K562 (cell line): ENCODE results near the gene TMSB10. TPM values are rescaled to one million over a fixed set of nuclear protein-coding genes. Genes with fewer than 3 reads are reported as not detected.

Experiments
- ATAC-seq: fragments of 200-7000 bp; cut with Tn5 transposase; 3 replicates; pipeline ENCODE4 v1.9.1; 2020; ENCODE audit warnings: moderate library complexity
- BruUV-seq: library from RNA; stranded (reverse); fragments of 400-500 nt; replicated peaks from 2 replicates; lab custom pipeline; 2021; lab: Mats Ljungman, UMichigan
- CTCF ChIA-PET: fragments of 300-600 bp; formaldehyde crosslinking; extraction: SDS; loops from one replicate; lab custom pipeline; 2021; ENCODE audit warnings: low intra/inter-chr PET ratio; lab: Yijun Ruan, JAX
- POLR2A ChIA-PET: fragments of 300-600, 350-650 bp; sonication (Branson Sonifier 250); formaldehyde crosslinking; extraction: SDS; loops from one replicate; lab custom pipeline; 2021; ENCODE audit warnings: antibody characterized with exemption, inconsistent platforms; lab: Yijun Ruan, JAX
- DNase-seq, 4 experiments: peaks; one replicate each; pipeline versions ENCODE4 v3.0.0 to v3.0.0-alpha.2; 2011 to 2018; ENCODE audit warnings: low spot score in 3 of 4, mixed read lengths in 3 of 4; ENCODE audit errors: extremely low read depth in 1 of 4
- FAIRE-seq: peaks from 2 replicates; lab custom pipeline; 2011; peaks lifted over from hg19 to GRCh38; lab: Jason Lieb, UNC
- H2AFZ ChIP-seq: 2 replicates; pipeline ENCODE4 v1.6.0; 2011; ENCODE audit warnings: low read depth, low read length, control low read depth, inconsistent platforms
- H3K27ac ChIP-seq: fragments of 200-600 bp; 3 replicates; pipeline ENCODE4 v1.8.0; 2011; ENCODE audit warnings: low read depth, mild to moderate bottlenecking, control low read depth, inconsistent platforms, low read length, moderate library complexity, mixed read lengths; ENCODE audit errors: extremely low read depth
- H3K27me3 ChIP-seq, 2 experiments: fragments of 300-600 bp in 1 of 2; 2 replicates in 1 of 2; 3 replicates in 1 of 2; pipeline versions ENCODE4 v1.6.0 to v1.8.0; 2011; ENCODE audit warnings: inconsistent platforms in 2 of 2, low read length in 2 of 2, mild to moderate bottlenecking in 1 of 2, mixed read lengths in 1 of 2, moderate library complexity in 1 of 2; ENCODE audit not compliant: control insufficient read depth in 2 of 2, insufficient read depth in 2 of 2
- H3K36me3 ChIP-seq: fragments of 300-600 bp; 3 replicates; pipeline ENCODE4 v1.8.0; 2011; ENCODE audit warnings: mild to moderate bottlenecking, low read length, inconsistent platforms; ENCODE audit not compliant: control insufficient read depth, insufficient read depth
- H3K4me1 ChIP-seq, 2 experiments: fragments of 200-600 bp in 1 of 2; replicated peaks in 1 of 2; 2 replicates in 1 of 2; 3 replicates in 1 of 2; pipeline versions ENCODE4 v1.5.1 to v1.8.0; 2011; ENCODE audit warnings: inconsistent platforms in 2 of 2, low read length in 2 of 2, mild to moderate bottlenecking in 1 of 2, mixed read lengths in 1 of 2, moderate library complexity in 1 of 2; ENCODE audit not compliant: control insufficient read depth in 2 of 2, insufficient read depth in 2 of 2
- H3K4me2 ChIP-seq: 2 replicates; pipeline ENCODE4 v1.6.1; 2011; ENCODE audit warnings: low read length, control low read depth, inconsistent platforms, mixed read lengths; ENCODE audit not compliant: insufficient read depth
- H3K4me3 ChIP-seq: fragments of 200-600 bp; sonication (generic), shearing (Covaris generic); 2 replicates; pipeline ENCODE4 v1.5.1; 2016; ENCODE audit warnings: control low read depth, inconsistent platforms
- H3K79me2 ChIP-seq: fragments of 200-600 bp; 3 replicates; pipeline ENCODE4 v1.8.0; 2011; ENCODE audit warnings: low read length, inconsistent platforms; ENCODE audit not compliant: control insufficient read depth, insufficient read depth
- H3K9ac ChIP-seq, 2 experiments: 2 replicates each; pipeline versions ENCODE4 v1.6.0 to v1.6.1; 2011; ENCODE audit warnings: low read depth in 2 of 2, low read length in 2 of 2, control low read depth in 1 of 2, inconsistent platforms in 1 of 2, mild to moderate bottlenecking in 1 of 2, mixed read lengths in 1 of 2; ENCODE audit not compliant: insufficient read depth in 1 of 2
- H3K9me1 ChIP-seq: one replicate; pipeline ENCODE4 v1.6.0; 2011; ENCODE audit warnings: inconsistent platforms, mild to moderate bottlenecking, low read length, moderate library complexity; ENCODE audit not compliant: control insufficient read depth, insufficient read depth
- H3K9me3 ChIP-seq: replicated peaks from 2 replicates; pipeline ENCODE4 v1.5.1; 2011; ENCODE audit warnings: low read depth, low read length, inconsistent platforms; ENCODE audit not compliant: control insufficient read depth, insufficient read depth
- H4K20me1 ChIP-seq: replicated peaks from 2 replicates; pipeline ENCODE4 v1.6.1; 2011; ENCODE audit warnings: low read length, inconsistent platforms, mixed read lengths; ENCODE audit not compliant: control insufficient read depth, insufficient read depth
- CHCHD3 ChIP-seq: fragments of 250-450 bp; sonication (Bioruptor Pico); IDR thresholded peaks from 2 replicates; pipeline ENCODE4 v2.1.2; 2022; ENCODE audit warnings: mild to moderate bottlenecking
- DPF2 ChIP-seq: fragments of 450-650 bp; IDR thresholded peaks from 2 replicates; pipeline ENCODE4 v1.6.1; 2016
- ETV1 ChIP-seq: fragments of 450-650 bp; conservative IDR thresholded peaks from 2 replicates; pipeline ENCODE4 v1.6.1; 2016; ENCODE audit warnings: missing genetic modification characterization, control low read depth, low read depth, missing compliant biosample characterization
- JUNB ChIP-seq: fragments of 450-650 bp; formaldehyde crosslinking; conservative IDR thresholded peaks from 2 replicates; pipeline ENCODE4 v1.4.0; 2020; ENCODE audit warnings: mild to moderate bottlenecking
- NFIC ChIP-seq: fragments of 450-650 bp; IDR thresholded peaks from 2 replicates; pipeline ENCODE4 v1.6.1; 2017; ENCODE audit warnings: mild to moderate bottlenecking, inconsistent platforms
- SMARCC2 ChIP-seq: fragments of 450-650 bp; IDR thresholded peaks from 2 replicates; pipeline ENCODE4 v1.6.1; 2017; ENCODE audit warnings: antibody characterized with exemption, moderate library complexity, mild to moderate bottlenecking, low read depth
- YY1 ChIP-seq, 3 experiments: IDR thresholded peaks; 2 replicates each; pipeline ENCODE4 v1.6.1; 2011; ENCODE audit warnings: low read length in 2 of 3, mild to moderate bottlenecking in 2 of 3, moderate library complexity in 2 of 3, borderline replicate concordance in 1 of 3, control low read depth in 1 of 3, low read depth in 1 of 3; ENCODE audit not compliant: insufficient read depth in 3 of 3, insufficient replicate concordance in 2 of 3, control insufficient read depth in 1 of 3, insufficient read length in 1 of 3; ENCODE audit errors: extremely low read depth in 1 of 3
- ZBTB34 ChIP-seq: fragments of 250-450 bp; sonication (Bioruptor Pico); IDR thresholded peaks from 2 replicates; pipeline ENCODE4 v1.8.0; 2021; ENCODE audit warnings: mild to moderate bottlenecking, moderate library complexity
- WGBS: fragments of 100-300 bp; shearing (Covaris generic); methylation state at CpG from one replicate; pipeline ENCODE4 v1.1.6; 2016; ENCODE audit warnings: low coverage, mixed read lengths; ENCODE audit not compliant: insufficient coverage; ENCODE audit errors: missing lambda C conversion rate; 5-methylcytosine and 5-hydroxymethylcytosine counted together
- in situ Hi-C: fragments of 300-500 bp; cut with MboI; formaldehyde crosslinking; loops from 4 replicates; pipeline ENCODE4 v1.15.0; 2018; ENCODE audit warnings: inconsistent platforms, mixed read lengths
- intact Hi-C: fragments of 100-400 bp; cut with micrococcal nuclease; formaldehyde crosslinking; loops from 2 replicates; pipeline ENCODE4 v1.14.2; 2022
- polyA plus RNA-seq, 8 experiments: library from polyadenylated mRNA; depleted of rRNA in 4 of 8; stranded (reverse) in 5 of 8; unstranded in 3 of 8; fragments of >200 nt; fragmentation: Nextera tagmentation in 2 of 8; fragmentation: Illumina TruSeq in 1 of 8; extraction: Ambion mirVana in 2 of 8; extraction: Trizol in 1 of 8; gene quantifications; 2 replicates each; pipeline versions ENCODE4 v1.2.1 to v1.2.3, GENCODE V29; 2011 to 2014; ENCODE audit warnings: inconsistent platforms in 1 of 8, missing spikeins in 1 of 8
- total RNA-seq, 7 experiments: library from RNA; depleted of rRNA in 6 of 7; stranded (reverse); fragments of >200 nt in 6 of 7; fragmentation: Illumina TruSeq in 2 of 7; extraction: Trizol in 2 of 7; gene quantifications; 2 replicates each; pipeline versions ENCODE4 v1.2.1 to v1.2.3, GENCODE V29; 2011 to 2021; ENCODE audit warnings: low replicate concordance in 1 of 7
- TF ChIP-seq, protein P1 (sequence below), 2 experiments: fragments of 150-350 bp in 1 of 2; IDR thresholded peaks; 2 replicates each; pipeline ENCODE4 v1.6.1; 2012 to 2016; ENCODE audit warnings: low read depth in 2 of 2, low read length in 2 of 2, mild to moderate bottlenecking in 1 of 2, moderate library complexity in 1 of 2
- TF ChIP-seq, protein P2 (sequence below): fragments of 250-450 bp; sonication (Bioruptor Pico); IDR thresholded peaks from 2 replicates; pipeline ENCODE4 v1.8.0; 2022; ENCODE audit warnings: inconsistent platforms
- TF ChIP-seq, protein P3 (sequence below), 2 experiments: fragments of 450-650 bp in 1 of 2; IDR thresholded peaks; 2 replicates each; pipeline ENCODE4 v1.6.1; 2011 to 2017; ENCODE audit warnings: low read depth in 2 of 2, antibody characterized with exemption in 1 of 2, borderline replicate concordance in 1 of 2, low read length in 1 of 2, mild to moderate bottlenecking in 1 of 2, mixed read lengths in 1 of 2; ENCODE audit not compliant: control insufficient read depth in 1 of 2

Gene TMSB10
- total and polyA plus RNA-seq, 9 of the 15 experiments (the other 6 are each of a cell fraction or from before 2014, with no cell fraction given), result 382 to 2,226 (median 959) TPM

- intact Hi-C loops (no loop called here), in situ Hi-C loops (no loop called here)
- no TSS peak for BruUV-seq
- H3K27me3 ChIP-seq, result peaks cover 12 to 35% of the 10 kb centered on the region in 2 experiments; a peak in 4 of 5 replicates
- H3K79me2 ChIP-seq, result no peaks in the 10 kb centered on the region
- no peaks in the 10 kb centered on the region for H3K9me1 ChIP-seq
- H3K4me3 ChIP-seq, result no peak overlapping the region
- DNase-seq, result no peak
- H3K36me3 ChIP-seq, result no peaks in the 10 kb centered on the region
- no peaks in the 10 kb centered on the region for H3K9me3 ChIP-seq
- no peak overlapping the region for H3K9ac ChIP-seq
- H2AFZ ChIP-seq, result no peak overlapping the region
- peaks cover 0 to 10% of the 10 kb centered on the region in 2 experiments; a peak in 2 of 5 replicates for H3K4me1 ChIP-seq
- no peak for FAIRE-seq
- no peak for ATAC-seq
- no peak overlapping the region for H3K4me2 ChIP-seq
- 13% methylated on average over 5 of the region's 5 CpGs for WGBS
- H4K20me1 ChIP-seq, result no peaks in the 10 kb centered on the region
- ChIA-PET CTCF (no interaction called here), POLR2A (interaction anchor here (1.4 kb wide), 1 partner anchor 31 kb away, joined by 3 read pairs; no protein-coding TSS in a partner anchor)
- H3K27ac ChIP-seq, result no peak overlapping the region
- TF ChIP-seq, protein P1, sequence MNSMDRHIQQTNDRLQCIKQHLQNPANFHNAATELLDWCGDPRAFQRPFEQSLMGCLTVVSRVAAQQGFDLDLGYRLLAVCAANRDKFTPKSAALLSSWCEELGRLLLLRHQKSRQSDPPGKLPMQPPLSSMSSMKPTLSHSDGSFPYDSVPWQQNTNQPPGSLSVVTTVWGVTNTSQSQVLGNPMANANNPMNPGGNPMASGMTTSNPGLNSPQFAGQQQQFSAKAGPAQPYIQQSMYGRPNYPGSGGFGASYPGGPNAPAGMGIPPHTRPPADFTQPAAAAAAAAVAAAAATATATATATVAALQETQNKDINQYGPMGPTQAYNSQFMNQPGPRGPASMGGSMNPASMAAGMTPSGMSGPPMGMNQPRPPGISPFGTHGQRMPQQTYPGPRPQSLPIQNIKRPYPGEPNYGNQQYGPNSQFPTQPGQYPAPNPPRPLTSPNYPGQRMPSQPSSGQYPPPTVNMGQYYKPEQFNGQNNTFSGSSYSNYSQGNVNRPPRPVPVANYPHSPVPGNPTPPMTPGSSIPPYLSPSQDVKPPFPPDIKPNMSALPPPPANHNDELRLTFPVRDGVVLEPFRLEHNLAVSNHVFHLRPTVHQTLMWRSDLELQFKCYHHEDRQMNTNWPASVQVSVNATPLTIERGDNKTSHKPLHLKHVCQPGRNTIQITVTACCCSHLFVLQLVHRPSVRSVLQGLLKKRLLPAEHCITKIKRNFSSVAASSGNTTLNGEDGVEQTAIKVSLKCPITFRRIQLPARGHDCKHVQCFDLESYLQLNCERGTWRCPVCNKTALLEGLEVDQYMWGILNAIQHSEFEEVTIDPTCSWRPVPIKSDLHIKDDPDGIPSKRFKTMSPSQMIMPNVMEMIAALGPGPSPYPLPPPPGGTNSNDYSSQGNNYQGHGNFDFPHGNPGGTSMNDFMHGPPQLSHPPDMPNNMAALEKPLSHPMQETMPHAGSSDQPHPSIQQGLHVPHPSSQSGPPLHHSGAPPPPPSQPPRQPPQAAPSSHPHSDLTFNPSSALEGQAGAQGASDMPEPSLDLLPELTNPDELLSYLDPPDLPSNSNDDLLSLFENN (IDR thresholded peaks at IDR 0.05; ENCODE audit: low read depth in 2 of 2, low read length in 2 of 2), result no peak
- TF ChIP-seq JUNB (no peak), ETV1 (no peak), SMARCC2 (no peak), NFIC (no peak), YY1 (IDR thresholded peaks at IDR 0.05; ENCODE audit: borderline replicate concordance in 1 of 3, control insufficient read depth in 1 of 3, extremely low read depth in 1 of 3, insufficient read depth in 3 of 3, insufficient read length in 1 of 3, insufficient replicate concordance in 2 of 3, low read depth in 1 of 3, low read length in 2 of 3) (no peak), DPF2 (no peak), CHCHD3 (CRISPR knock-in tag) (no peak), ZBTB34 (CRISPR knock-in tag) (no peak)
- TF ChIP-seq, protein P2, sequence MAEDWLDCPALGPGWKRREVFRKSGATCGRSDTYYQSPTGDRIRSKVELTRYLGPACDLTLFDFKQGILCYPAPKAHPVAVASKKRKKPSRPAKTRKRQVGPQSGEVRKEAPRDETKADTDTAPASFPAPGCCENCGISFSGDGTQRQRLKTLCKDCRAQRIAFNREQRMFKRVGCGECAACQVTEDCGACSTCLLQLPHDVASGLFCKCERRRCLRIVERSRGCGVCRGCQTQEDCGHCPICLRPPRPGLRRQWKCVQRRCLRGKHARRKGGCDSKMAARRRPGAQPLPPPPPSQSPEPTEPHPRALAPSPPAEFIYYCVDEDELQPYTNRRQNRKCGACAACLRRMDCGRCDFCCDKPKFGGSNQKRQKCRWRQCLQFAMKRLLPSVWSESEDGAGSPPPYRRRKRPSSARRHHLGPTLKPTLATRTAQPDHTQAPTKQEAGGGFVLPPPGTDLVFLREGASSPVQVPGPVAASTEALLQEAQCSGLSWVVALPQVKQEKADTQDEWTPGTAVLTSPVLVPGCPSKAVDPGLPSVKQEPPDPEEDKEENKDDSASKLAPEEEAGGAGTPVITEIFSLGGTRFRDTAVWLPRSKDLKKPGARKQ (CRISPR knock-in tag), result no peak
- TF ChIP-seq, protein P3, sequence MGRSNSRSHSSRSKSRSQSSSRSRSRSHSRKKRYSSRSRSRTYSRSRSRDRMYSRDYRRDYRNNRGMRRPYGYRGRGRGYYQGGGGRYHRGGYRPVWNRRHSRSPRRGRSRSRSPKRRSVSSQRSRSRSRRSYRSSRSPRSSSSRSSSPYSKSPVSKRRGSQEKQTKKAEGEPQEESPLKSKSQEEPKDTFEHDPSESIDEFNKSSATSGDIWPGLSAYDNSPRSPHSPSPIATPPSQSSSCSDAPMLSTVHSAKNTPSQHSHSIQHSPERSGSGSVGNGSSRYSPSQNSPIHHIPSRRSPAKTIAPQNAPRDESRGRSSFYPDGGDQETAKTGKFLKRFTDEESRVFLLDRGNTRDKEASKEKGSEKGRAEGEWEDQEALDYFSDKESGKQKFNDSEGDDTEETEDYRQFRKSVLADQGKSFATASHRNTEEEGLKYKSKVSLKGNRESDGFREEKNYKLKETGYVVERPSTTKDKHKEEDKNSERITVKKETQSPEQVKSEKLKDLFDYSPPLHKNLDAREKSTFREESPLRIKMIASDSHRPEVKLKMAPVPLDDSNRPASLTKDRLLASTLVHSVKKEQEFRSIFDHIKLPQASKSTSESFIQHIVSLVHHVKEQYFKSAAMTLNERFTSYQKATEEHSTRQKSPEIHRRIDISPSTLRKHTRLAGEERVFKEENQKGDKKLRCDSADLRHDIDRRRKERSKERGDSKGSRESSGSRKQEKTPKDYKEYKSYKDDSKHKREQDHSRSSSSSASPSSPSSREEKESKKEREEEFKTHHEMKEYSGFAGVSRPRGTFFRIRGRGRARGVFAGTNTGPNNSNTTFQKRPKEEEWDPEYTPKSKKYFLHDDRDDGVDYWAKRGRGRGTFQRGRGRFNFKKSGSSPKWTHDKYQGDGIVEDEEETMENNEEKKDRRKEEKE (IDR thresholded peaks at IDR 0.05; ENCODE audit: borderline replicate concordance in 1 of 2, control insufficient read depth in 1 of 2, low read depth in 2 of 2, low read length in 1 of 2), result no peak
Observed at GRCh38 chr2:84857566-84857965, 47.9 kb upstream of the TMSB10 start.
